K562 (cell line): ENCODE measurements around the gene TMEM120A. TPM values are rescaled to one million over a fixed set of nuclear protein-coding genes. Genes with fewer than 3 reads are reported as not detected.
A peak's percentile ranks its signal among the peaks of the same experiment; 100 is the strongest.

Source experiments
- HNRNPL ChIP-seq: fragments of 200-400 bp; formaldehyde crosslinking; IDR thresholded peaks from 2 replicates; pipeline ENCODE4 v1.6.1; 2017; ENCODE audit warnings: low read depth, mild to moderate bottlenecking, low read length
- HNRNPLL ChIP-seq: fragments of 200-400 bp; formaldehyde crosslinking; IDR thresholded peaks from 2 replicates; pipeline ENCODE4 v1.6.1; 2017; ENCODE audit warnings: low read length, low read depth, mild to moderate bottlenecking; ENCODE audit not compliant: poor library complexity, severe bottlenecking
- IRF2 ChIP-seq: sonication (generic); formaldehyde crosslinking; IDR thresholded peaks from 2 replicates; pipeline ENCODE4 v1.8.1; 2022; ENCODE audit warnings: mild to moderate bottlenecking, missing genetic modification reagents
- MAFK ChIP-seq: IDR thresholded peaks from 2 replicates; pipeline ENCODE4 v1.6.1; 2011; ENCODE audit warnings: low read length, improper control_type of control experiment
- MTA2 ChIP-seq: fragments of 450-650 bp; IDR thresholded peaks from 2 replicates; pipeline ENCODE4 v1.6.1; 2016; ENCODE audit warnings: low read depth
- MTA3 ChIP-seq: fragments of 450-650 bp; formaldehyde crosslinking; IDR thresholded peaks from 2 replicates; pipeline ENCODE4 v1.6.1; 2017; ENCODE audit warnings: mild to moderate bottlenecking, borderline replicate concordance
- RB1 ChIP-seq: fragments of 450-650 bp; IDR thresholded peaks from 2 replicates; pipeline ENCODE4 v1.6.1; 2017; ENCODE audit warnings: low read depth, mild to moderate bottlenecking
- RBM22 ChIP-seq: fragments of 200-400 bp; formaldehyde crosslinking; IDR thresholded peaks from 2 replicates; pipeline ENCODE4 v1.6.1; 2018; ENCODE audit warnings: low read length, low read depth; ENCODE audit not compliant: poor library complexity, severe bottlenecking
- RBM25 ChIP-seq: fragments of 200-400 bp; formaldehyde crosslinking; IDR thresholded peaks from 2 replicates; pipeline ENCODE4 v1.6.1; 2018; ENCODE audit warnings: low read length, low read depth, moderate library complexity; ENCODE audit not compliant: severe bottlenecking
- TCF3 ChIP-seq: sonication (generic); formaldehyde crosslinking; IDR thresholded peaks from 2 replicates; pipeline ENCODE4 v1.4.0; 2020; ENCODE audit warnings: mild to moderate bottlenecking, missing genetic modification reagents
- YY1 ChIP-seq, 3 experiments: IDR thresholded peaks; 2 replicates each; pipeline ENCODE4 v1.6.1; 2011; ENCODE audit warnings: low read length in 2 of 3, mild to moderate bottlenecking in 2 of 3, moderate library complexity in 2 of 3, borderline replicate concordance in 1 of 3, control low read depth in 1 of 3, low read depth in 1 of 3; ENCODE audit not compliant: insufficient read depth in 3 of 3, insufficient replicate concordance in 2 of 3, control insufficient read depth in 1 of 3, insufficient read length in 1 of 3; ENCODE audit errors: extremely low read depth in 1 of 3
- ZBTB8A ChIP-seq: fragments of 450-650 bp; IDR thresholded peaks from 2 replicates; pipeline ENCODE4 v1.6.1; 2018; ENCODE audit warnings: mild to moderate bottlenecking, moderate library complexity; ENCODE audit not compliant: partially characterized antibody
- ZNF140 ChIP-seq: fragments of 250-450 bp; sonication (Bioruptor Pico); IDR thresholded peaks from 2 replicates; pipeline ENCODE4 v1.8.0; 2021; ENCODE audit warnings: moderate library complexity, mild to moderate bottlenecking, inconsistent platforms
- ZNF311 ChIP-seq: fragments of 250-450 bp; sonication (Bioruptor Pico); IDR thresholded peaks from 2 replicates; pipeline ENCODE4 v1.4.0; 2020; ENCODE audit warnings: mild to moderate bottlenecking, moderate library complexity
- ZNF507 ChIP-seq: conservative IDR thresholded peaks from 2 replicates; pipeline ENCODE4 v1.6.1; 2017; ENCODE audit warnings: missing genetic modification characterization, missing compliant biosample characterization
- polyA plus RNA-seq, 8 experiments: library from polyadenylated mRNA; depleted of rRNA in 4 of 8; stranded (reverse) in 5 of 8; unstranded in 3 of 8; fragments of >200 nt; fragmentation: Nextera tagmentation in 2 of 8; fragmentation: Illumina TruSeq in 1 of 8; extraction: Ambion mirVana in 2 of 8; extraction: Trizol in 1 of 8; gene quantifications; 2 replicates each; pipeline versions ENCODE4 v1.2.1 to v1.2.3, GENCODE V29; 2011 to 2014; ENCODE audit warnings: inconsistent platforms in 1 of 8, missing spikeins in 1 of 8
- total RNA-seq, 7 experiments: library from RNA; depleted of rRNA in 6 of 7; stranded (reverse); fragments of >200 nt in 6 of 7; fragmentation: Illumina TruSeq in 2 of 7; extraction: Trizol in 2 of 7; gene quantifications; 2 replicates each; pipeline versions ENCODE4 v1.2.1 to v1.2.3, GENCODE V29; 2011 to 2021; ENCODE audit warnings: low replicate concordance in 1 of 7
- TF ChIP-seq, protein P1 (sequence below): fragments of 450-650 bp; formaldehyde crosslinking; IDR thresholded peaks from 2 replicates; pipeline ENCODE4 v1.4.0; 2022; ENCODE audit warnings: missing genetic modification characterization
- TF ChIP-seq, protein P2 (sequence below): fragments of 450-650 bp; formaldehyde crosslinking; IDR thresholded peaks from 2 replicates; pipeline ENCODE4 v1.4.0; 2020; ENCODE audit warnings: mild to moderate bottlenecking
- TF ChIP-seq, protein P3 (sequence below): fragments of 250-450 bp; sonication (Bioruptor Pico); IDR thresholded peaks from 2 replicates; pipeline ENCODE4 v1.4.0; 2020; ENCODE audit warnings: mild to moderate bottlenecking
- TF ChIP-seq, protein P4 (sequence below): sonication (generic); formaldehyde crosslinking; IDR thresholded peaks from 2 replicates; pipeline ENCODE4 v1.8.0; 2022; ENCODE audit warnings: missing genetic modification reagents, mild to moderate bottlenecking, moderate library complexity, borderline replicate concordance
- TF ChIP-seq, protein P5 (sequence below): fragments of 450-650 bp; IDR thresholded peaks from 2 replicates; pipeline ENCODE4 v1.6.1; 2016; ENCODE audit warnings: missing biosample characterization, missing genetic modification characterization

TMEM120A gene
- total and polyA plus RNA-seq, 9 of the 15 experiments (the other 6 are each of a cell fraction or from before 2014, with no cell fraction given) = 2.3 to 90.2 (median 22.9) TPM

DNA sequence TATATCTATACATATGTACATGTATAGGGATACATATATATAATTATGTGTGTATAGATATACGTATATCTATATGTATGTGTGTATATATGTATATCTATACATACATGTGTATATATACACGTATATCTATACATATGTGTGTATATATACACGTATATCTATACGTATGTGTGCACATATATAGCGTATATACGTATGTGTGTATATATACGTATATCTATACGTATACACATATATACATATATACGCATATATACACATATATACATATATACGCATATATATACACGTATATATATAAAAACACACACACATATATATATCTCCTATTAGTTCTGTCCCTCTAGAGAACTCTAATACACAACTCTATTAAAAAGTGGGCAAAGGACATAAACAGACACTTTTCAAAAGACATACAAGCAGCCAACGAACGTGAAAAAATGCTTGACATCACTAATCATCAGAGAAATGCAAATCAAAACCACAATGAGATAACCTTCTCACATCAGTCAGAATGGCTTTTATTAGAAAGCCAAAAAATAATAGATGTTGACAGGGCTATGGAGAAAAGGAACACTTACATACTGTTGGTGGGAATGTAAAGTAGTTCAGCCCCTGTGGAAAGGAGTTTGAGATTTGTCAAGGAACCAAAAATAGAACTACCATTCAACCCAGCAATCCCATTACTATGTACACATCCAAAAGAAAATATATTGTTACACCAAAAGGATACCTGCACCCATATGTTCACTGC is 22.0 kb upstream of the TMEM120A start (continued):
- TF ChIP-seq, protein P1, sequence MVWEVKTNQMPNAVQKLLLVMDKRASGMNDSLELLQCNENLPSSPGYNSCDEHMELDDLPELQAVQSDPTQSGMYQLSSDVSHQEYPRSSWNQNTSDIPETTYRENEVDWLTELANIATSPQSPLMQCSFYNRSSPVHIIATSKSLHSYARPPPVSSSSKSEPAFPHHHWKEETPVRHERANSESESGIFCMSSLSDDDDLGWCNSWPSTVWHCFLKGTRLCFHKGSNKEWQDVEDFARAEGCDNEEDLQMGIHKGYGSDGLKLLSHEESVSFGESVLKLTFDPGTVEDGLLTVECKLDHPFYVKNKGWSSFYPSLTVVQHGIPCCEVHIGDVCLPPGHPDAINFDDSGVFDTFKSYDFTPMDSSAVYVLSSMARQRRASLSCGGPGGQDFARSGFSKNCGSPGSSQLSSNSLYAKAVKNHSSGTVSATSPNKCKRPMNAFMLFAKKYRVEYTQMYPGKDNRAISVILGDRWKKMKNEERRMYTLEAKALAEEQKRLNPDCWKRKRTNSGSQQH (CRISPR knock-in tag) = no peak
- no peak for TF ChIP-seq TCF3 (CRISPR knock-in tag)
- TF ChIP-seq MTA2 = no peak
- peak; percentile 97 for TF ChIP-seq ZNF140 (CRISPR knock-in tag)
- no peak for TF ChIP-seq RBM22
- TF ChIP-seq, protein P2, sequence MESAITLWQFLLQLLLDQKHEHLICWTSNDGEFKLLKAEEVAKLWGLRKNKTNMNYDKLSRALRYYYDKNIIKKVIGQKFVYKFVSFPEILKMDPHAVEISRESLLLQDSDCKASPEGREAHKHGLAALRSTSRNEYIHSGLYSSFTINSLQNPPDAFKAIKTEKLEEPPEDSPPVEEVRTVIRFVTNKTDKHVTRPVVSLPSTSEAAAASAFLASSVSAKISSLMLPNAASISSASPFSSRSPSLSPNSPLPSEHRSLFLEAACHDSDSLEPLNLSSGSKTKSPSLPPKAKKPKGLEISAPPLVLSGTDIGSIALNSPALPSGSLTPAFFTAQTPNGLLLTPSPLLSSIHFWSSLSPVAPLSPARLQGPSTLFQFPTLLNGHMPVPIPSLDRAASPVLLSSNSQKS = no peak
- TF ChIP-seq, protein P3, sequence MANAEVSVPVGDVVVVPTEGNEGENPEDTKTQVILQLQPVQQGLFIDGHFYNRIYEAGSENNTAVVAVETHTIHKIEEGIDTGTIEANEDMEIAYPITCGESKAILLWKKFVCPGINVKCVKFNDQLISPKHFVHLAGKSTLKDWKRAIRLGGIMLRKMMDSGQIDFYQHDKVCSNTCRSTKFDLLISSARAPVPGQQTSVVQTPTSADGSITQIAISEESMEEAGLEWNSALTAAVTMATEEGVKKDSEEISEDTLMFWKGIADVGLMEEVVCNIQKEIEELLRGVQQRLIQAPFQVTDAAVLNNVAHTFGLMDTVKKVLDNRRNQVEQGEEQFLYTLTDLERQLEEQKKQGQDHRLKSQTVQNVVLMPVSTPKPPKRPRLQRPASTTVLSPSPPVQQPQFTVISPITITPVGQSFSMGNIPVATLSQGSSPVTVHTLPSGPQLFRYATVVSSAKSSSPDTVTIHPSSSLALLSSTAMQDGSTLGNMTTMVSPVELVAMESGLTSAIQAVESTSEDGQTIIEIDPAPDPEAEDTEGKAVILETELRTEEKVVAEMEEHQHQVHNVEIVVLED (CRISPR knock-in tag) = peak; percentile 67
- TF ChIP-seq ZNF507 (tag) = no peak
- no peak for TF ChIP-seq ZNF311
- TF ChIP-seq IRF2 (CRISPR knock-in tag) = no peak
- no peak for TF ChIP-seq YY1 (IDR thresholded peaks at IDR 0.05; ENCODE audit: borderline replicate concordance in 1 of 3, control insufficient read depth in 1 of 3, extremely low read depth in 1 of 3, insufficient read depth in 3 of 3, insufficient read length in 1 of 3, insufficient replicate concordance in 2 of 3, low read depth in 1 of 3, low read length in 2 of 3)
- TF ChIP-seq RB1 = no peak
- TF ChIP-seq, protein P4, sequence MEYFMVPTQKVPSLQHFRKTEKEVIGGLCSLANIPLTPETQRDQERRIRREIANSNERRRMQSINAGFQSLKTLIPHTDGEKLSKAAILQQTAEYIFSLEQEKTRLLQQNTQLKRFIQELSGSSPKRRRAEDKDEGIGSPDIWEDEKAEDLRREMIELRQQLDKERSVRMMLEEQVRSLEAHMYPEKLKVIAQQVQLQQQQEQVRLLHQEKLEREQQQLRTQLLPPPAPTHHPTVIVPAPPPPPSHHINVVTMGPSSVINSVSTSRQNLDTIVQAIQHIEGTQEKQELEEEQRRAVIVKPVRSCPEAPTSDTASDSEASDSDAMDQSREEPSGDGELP (CRISPR knock-in tag) = no peak
- no peak for TF ChIP-seq HNRNPLL
- no peak for TF ChIP-seq ZBTB8A
- TF ChIP-seq MAFK = no peak
- TF ChIP-seq HNRNPL = no peak
- no peak for TF ChIP-seq MTA3
- TF ChIP-seq RBM25 = no peak
- TF ChIP-seq, protein P5, sequence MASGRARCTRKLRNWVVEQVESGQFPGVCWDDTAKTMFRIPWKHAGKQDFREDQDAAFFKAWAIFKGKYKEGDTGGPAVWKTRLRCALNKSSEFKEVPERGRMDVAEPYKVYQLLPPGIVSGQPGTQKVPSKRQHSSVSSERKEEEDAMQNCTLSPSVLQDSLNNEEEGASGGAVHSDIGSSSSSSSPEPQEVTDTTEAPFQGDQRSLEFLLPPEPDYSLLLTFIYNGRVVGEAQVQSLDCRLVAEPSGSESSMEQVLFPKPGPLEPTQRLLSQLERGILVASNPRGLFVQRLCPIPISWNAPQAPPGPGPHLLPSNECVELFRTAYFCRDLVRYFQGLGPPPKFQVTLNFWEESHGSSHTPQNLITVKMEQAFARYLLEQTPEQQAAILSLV (tag) = no peak
